Mesenteric fat pad (tissue), 1 donor: Measurements from ENCODE around the gene TMEM134. TPM values are rescaled to one million over a fixed set of nuclear protein-coding genes. Genes with fewer than 3 reads are reported as not detected.

ENCODE experiments used
- DNase-seq: peaks from one replicate; pipeline ENCODE4 v3.0.0-alpha.2; 2020; ENCODE audit warnings: low spot score
- total RNA-seq: library from RNA; stranded (reverse); fragmentation: NEBNext Ultra II Directional; extraction: Animal tissue kit (Norgen Biotek cat#: 25700); gene quantifications from one replicate; pipeline ENCODE4 v1.2.1, GENCODE V29; 2021
- donor health status: DM: yes; HTN: yes; CAD: no.

Gene TMEM134
- total RNA-seq, 1 donor from 2014 or later = 43.2 TPM

GRCh38 chr11:67463680-67464410 lies 5.2 kb downstream of the TMEM134 start:
- DNase-seq = no peak

GRCh38 chr11:67463186-67463585 lies 5.9 kb downstream of the TMEM134 start:
- DNase-seq = no peak

- no peak for DNase-seq
These were observed 10.8 kb downstream of the TMEM134 start for GRCh38 chr11:67458266-67458665.

GRCh38 chr11:67457453-67457852 lies 11.6 kb downstream of the TMEM134 start:
- DNase-seq = no peak

DNA sequence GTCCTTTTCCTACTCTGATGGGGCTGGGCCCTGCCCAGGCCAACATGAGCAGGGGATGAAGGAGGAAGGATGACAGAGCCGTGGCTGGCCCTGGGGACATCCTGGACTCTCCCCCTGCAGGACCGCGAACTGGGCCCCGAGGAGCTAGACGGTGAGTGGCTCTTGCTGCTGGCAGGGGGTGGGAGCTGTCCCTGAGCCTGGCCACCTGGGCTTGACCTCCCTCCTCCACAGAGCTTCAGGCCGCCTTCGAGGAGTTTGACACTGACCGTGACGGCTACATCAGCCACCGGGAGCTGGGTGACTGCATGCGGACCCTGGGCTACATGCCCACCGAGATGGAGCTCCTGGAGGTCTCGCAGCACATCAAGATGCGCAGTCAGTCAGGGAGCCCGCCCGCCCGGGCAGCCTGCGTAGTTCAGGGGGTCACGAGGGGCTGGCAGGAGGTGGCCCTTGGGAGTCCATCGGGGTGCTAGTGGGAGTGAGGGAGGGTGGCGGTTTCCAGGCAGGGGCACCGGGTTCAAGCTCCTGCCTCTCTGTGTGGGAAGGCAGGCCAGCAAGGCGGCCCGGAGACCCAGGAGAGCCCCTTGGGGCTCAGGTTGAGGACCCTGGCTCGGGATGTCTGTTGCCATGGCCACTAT lies 12.9 kb downstream of the TMEM134 start:
- DNase-seq = no peak

DNA sequence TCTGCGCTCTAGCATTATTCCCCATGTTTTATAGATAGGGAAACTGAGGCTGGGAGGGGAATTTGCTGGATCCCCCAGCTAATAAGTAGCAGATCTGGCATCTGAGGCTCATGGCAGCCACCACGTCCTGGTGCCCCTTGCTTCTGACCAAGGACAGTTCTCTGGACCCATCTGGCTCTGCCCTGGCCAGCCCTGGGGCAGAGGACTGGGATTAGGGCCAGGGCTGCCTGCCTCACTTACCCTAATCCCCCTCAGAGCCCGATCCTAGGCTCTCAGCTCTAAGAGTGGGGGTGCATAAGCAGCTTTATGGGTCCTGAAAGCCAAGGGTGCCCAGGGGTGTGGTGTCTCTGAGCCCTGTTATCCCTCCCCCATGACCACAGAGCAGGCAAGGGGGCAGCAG lies 14.0 kb downstream of the TMEM134 start, which contains the start of gene CABP4:
Gene CABP4 (plus strand): TSS at position 301 of the 400 bp plus-strand sequence. CDS start 70 bp downstream, at position 371.
- DNase-seq = no peak

- no peak for DNase-seq
These were observed 15.0 kb downstream of the TMEM134 start for GRCh38 chr11:67453816-67454732.

- no peak for DNase-seq
These were observed 16.7 kb downstream of the TMEM134 start, which contains the start of gene GPR152 for GRCh38 chr11:67452141-67452952. Gene GPR152 (minus strand): TSS chr11:67452729. CDS start chr11:67452724, 5 bp downstream.

DNA sequence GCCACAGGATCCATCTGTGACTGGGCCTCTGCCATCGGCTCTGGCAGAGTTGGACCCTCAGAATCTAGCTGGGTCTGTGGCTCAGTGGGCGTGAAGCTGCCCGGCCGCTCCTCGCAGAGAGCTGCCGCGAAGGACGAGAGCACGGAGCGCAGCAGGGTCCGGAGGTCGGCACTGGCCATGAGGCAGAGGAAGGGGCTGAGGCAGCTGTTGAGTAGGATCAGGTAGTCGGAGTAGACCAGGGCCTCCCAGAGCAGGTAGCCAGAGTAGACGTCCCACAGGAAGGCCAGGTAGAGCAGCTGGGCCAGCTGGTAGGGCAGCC lies 17.4 kb downstream of the TMEM134 start:
- DNase-seq = no peak

- no peak for DNase-seq
These were observed 18.0 kb downstream of the TMEM134 start for GRCh38 chr11:67450796-67451657.

- DNase-seq = no peak
These were observed 19.8 kb downstream of the TMEM134 start for GRCh38 chr11:67449116-67449844.

DNA sequence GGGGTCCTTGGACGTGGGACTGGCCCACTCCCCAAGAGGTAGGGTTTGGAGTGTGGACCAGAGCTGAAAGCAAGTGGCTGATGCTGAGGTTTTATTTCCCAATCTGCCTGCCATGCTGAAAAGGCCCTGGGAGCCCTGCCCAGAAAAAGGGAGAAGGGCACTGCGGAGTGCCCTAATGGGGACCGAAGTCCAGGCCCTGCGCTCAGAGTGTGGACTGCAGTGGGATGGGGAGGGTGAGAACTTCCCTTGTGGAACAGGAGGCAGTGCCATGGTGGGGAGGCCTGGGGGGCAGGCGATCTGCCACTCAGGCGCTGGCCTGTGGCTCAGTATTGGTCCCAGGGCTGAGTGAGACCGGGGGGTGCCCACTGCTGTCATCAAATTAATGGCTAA lies 20.8 kb downstream of the TMEM134 start:
- no peak for DNase-seq

GRCh38 chr11:67445515-67445914 lies 23.5 kb downstream of the TMEM134 start:
- no peak for DNase-seq

- DNase-seq = no peak
These were observed 26.3 kb downstream of the TMEM134 start for GRCh38 chr11:67442504-67443404.

DNA sequence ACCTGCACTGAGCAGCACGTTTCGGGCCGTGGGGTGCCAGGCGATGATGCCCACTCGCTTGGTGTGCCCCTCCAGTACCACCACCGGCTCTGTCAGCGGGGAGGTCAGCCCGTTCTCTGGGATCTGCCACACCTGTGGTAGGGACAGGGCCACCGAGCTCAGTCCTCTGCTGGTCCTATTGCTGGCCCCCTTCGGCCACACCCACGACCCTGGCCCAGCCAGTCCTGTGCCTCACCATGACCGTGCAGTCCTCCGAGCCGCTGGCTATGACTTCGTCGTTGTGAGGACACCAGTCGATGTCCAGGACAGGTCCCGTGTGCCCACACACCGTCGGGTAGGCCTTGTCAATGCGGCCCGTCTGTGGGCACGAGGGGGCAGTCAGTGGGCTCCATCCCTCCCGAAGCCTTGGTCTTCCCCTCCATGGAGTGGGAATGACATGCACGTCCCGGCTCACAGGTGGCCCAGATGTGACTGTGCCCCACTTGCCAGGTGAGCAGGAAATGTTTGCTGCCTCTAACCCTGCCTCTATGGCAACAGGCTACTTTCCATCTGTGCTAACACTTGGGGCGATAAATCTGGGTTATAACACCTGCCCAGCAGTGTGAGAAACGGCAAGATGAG lies 27.2 kb downstream of the TMEM134 start:
- DNase-seq = no peak

- no peak for DNase-seq
These were observed 27.9 kb downstream of the TMEM134 start for GRCh38 chr11:67441098-67441563.

- DNase-seq = no peak
These were observed 28.6 kb downstream of the TMEM134 start for GRCh38 chr11:67440229-67441097.
